Adrenal gland (tissue), 12 donors: ENCODE results near the gene RAD9B. TPM values are rescaled to one million over a fixed set of nuclear protein-coding genes. Genes with fewer than 3 reads are reported as not detected.
A peak's percentile ranks its signal among the peaks of the same experiment; 100 is the strongest.

Experiments
- DNase-seq, 7 donors: peaks; one replicate each; pipeline ENCODE4 v3.0.0-alpha.2; 2019 to 2020
- H3K27ac ChIP-seq, 5 donors: fragments of 200-600 bp; sonication (generic) in 4 of 5; 1 replicate in 3 of 5; 2 replicates in 2 of 5; pipeline versions ENCODE4 v1.5.1 to v1.8.0; 2016 to 2020; ENCODE audit warnings: mild to moderate bottlenecking in 1 of 5
- H3K27me3 ChIP-seq: fragments of 200-600 bp; 2 replicates; pipeline ENCODE4 v1.8.0; 2021
- H3K36me3 ChIP-seq, 2 donors: fragments of 200-600 bp; replicated peaks in 1 of 2; 1 replicate in 1 of 2; 2 replicates in 1 of 2; pipeline versions ENCODE4 v1.5.1 to v1.8.0; 2018 to 2022
- H3K4me1 ChIP-seq, 2 donors: fragments of 200-600 bp; replicated peaks in 1 of 2; 1 replicate in 1 of 2; 2 replicates in 1 of 2; pipeline versions ENCODE4 v1.5.1 to v1.8.0; 2018 to 2021
- H3K4me3 ChIP-seq, 4 donors: fragments of 200-600 bp; sonication (generic) in 3 of 4; one replicate each; pipeline ENCODE4 v1.5.1; 2016 to 2018
- H3K9me3 ChIP-seq, 3 donors: fragments of 200-600 bp; sonication (generic) in 1 of 3; replicated peaks in 1 of 3; 1 replicate in 2 of 3; 2 replicates in 1 of 3; pipeline versions ENCODE4 v1.5.1 to v1.8.0; 2016 to 2021
- CTCF ChIP-seq, 6 experiments: fragments of 450-650 bp in 4 of 6; fragments of 200-600 bp in 2 of 6; sonication (generic) in 1 of 6; IDR thresholded peaks; 1 replicate in 5 of 6; 2 replicates in 1 of 6; pipeline versions ENCODE4 v1.5.1 to v1.8.0; 2016 to 2021; ENCODE audit warnings: antibody characterized with exemption in 6 of 6, mild to moderate bottlenecking in 2 of 6, moderate library complexity in 1 of 6
- POLR2A ChIP-seq, 2 donors: fragments of 450-650 bp; IDR thresholded peaks; one replicate each; pipeline ENCODE4 v1.6.1; 2017; ENCODE audit warnings: antibody characterized with exemption in 2 of 2, mild to moderate bottlenecking in 2 of 2, moderate library complexity in 1 of 2
- WGBS, 4 donors: extraction: QIAGEN DNeasy Blood & Tissue Kit in 2 of 4; methylation state at CpG; one replicate each; pipeline versions ENCODE4 v1.1.5 to v1.1.7; 2013 to 2017; 5-methylcytosine and 5-hydroxymethylcytosine counted together
- intact Hi-C, 2 donors: fragments of 100-400 bp; cut with DNase I; formaldehyde crosslinking; loops; one replicate each; pipeline versions ENCODE4 v1.14.1 to v1.15.0; 2022 to 2023
- polyA plus RNA-seq, 3 donors: library from polyadenylated mRNA; stranded (reverse); fragments of 200-250 nt in 2 of 3; fragments of 350-450 nt in 1 of 3; fragmentation: Illumina TruSeq in 1 of 3; extraction: RNeasy Lipid Tissue Mini Kit (QIAGEN cat#74804) in 1 of 3; gene quantifications; one replicate each; pipeline ENCODE4 v1.2.3, GENCODE V29; 2013 to 2014
- total RNA-seq, 9 donors: library from RNA; depleted of rRNA in 4 of 9; stranded (reverse); fragments of >200 nt in 4 of 9; fragments of 120-200 nt in 1 of 9; fragmentation: NEBNext Ultra II Directional in 1 of 9; extraction: Animal tissue kit (Norgen Biotek cat#: 25700) in 1 of 9; gene quantifications; one replicate each; pipeline versions ENCODE4 v1.1.0 to v1.2.4, GENCODE V29; 2013 to 2023
- donor health status: healthy with polysubstance abuse.
- donor health status: Bipolar disorder and iron deficiency.
- donor health status: DM: yes; HTN: yes; CAD: no.
- donor health status: DM: no; HTN: no; CAD: no.
- donor health status: DM: no; HTN: no; CAD: no.
- donor health status: DM: yes; HTN: yes; CAD: no.

Gene RAD9B
- total and polyA plus RNA-seq, 12 donors = 0.14 to 3.6 (median 0.35) TPM; not detected in 1

GRCh38 chr12:110545812-110546211 is 43.7 kb downstream of the RAD9B start:
- no peak for TF ChIP-seq CTCF (IDR thresholded peaks at IDR 0.05)
- TF ChIP-seq POLR2A (IDR thresholded peaks at IDR 0.05) = no peak
- H3K36me3 ChIP-seq = peaks cover 0 to under 1% of the 10 kb centered on the region in 2 donors
- DNase-seq = no peak
- H3K27ac ChIP-seq = peak overlapping the region in 3 of 5 donors; percentile 10 to 57 (median 53)
- no peaks in the 10 kb centered on the region for H3K9me3 ChIP-seq
- H3K27me3 ChIP-seq = no peaks in the 10 kb centered on the region
- intact Hi-C loops = no loop called here
- H3K4me3 ChIP-seq = no peak overlapping the region
- H3K4me1 ChIP-seq = peaks cover 17 to 43% of the 10 kb centered on the region in 2 donors
- WGBS, 4 donors = 90 to 93% (median 92%) methylated on average over 10 of the region's 10 CpGs

GRCh38 chr12:110546339-110546738 is 44.2 kb downstream of the RAD9B start:
- intact Hi-C loops = no loop called here
- Histone ChIP-seq H3K27ac (peak overlapping the region in 3 of 5 donors; percentile 10 to 57 (median 53)), H3K4me1 (peaks cover 17 to 43% of the 10 kb centered on the region in 2 donors), H3K27me3 (no peaks in the 10 kb centered on the region), H3K9me3 (no peaks in the 10 kb centered on the region), H3K4me3 (no peak overlapping the region), H3K36me3 (peaks cover 0 to 5% of the 10 kb centered on the region in 2 donors)
- DNase-seq = no peak
- no peak for TF ChIP-seq CTCF (IDR thresholded peaks at IDR 0.05)
- no peak for TF ChIP-seq POLR2A (IDR thresholded peaks at IDR 0.05)
- 41 to 55% (median 50%) methylated on average over 3 of the region's 3 CpGs for WGBS, 4 donors

- Histone ChIP-seq H3K27me3 (no peaks in the 10 kb centered on the region), H3K4me3 (no peak overlapping the region), H3K36me3 (peaks cover 0 to 8% of the 10 kb centered on the region in 2 donors), H3K4me1 (peaks cover 17 to 43% of the 10 kb centered on the region in 2 donors), H3K9me3 (no peaks in the 10 kb centered on the region), H3K27ac (peak overlapping the region in 1 of 5 donors; percentile 53)
- DNase-seq = no peak
- intact Hi-C loops = no loop called here
- 90 to 96% (median 96%) methylated on average over 2 of the region's 2 CpGs for WGBS, 4 donors
- TF ChIP-seq CTCF (IDR thresholded peaks at IDR 0.05) (no peak), POLR2A (IDR thresholded peaks at IDR 0.05) (no peak)
Observed at GRCh38 chr12:110547090-110547489, 45.0 kb downstream of the RAD9B start.

- WGBS, 4 donors = 75 to 85% (median 80%) methylated on average over 7 of the region's 7 CpGs
Observed at GRCh38 chr12:110548678-110549077, 46.5 kb downstream of the RAD9B start.

More at GRCh38 chr12:110548678-110549077, 46.5 kb downstream of the RAD9B start:
- TF ChIP-seq CTCF (IDR thresholded peaks at IDR 0.05) (no peak), POLR2A (IDR thresholded peaks at IDR 0.05) (no peak)
- no peaks in the 10 kb centered on the region for H3K27me3 ChIP-seq
- intact Hi-C loops = no loop called here
- H3K36me3 ChIP-seq = peaks cover 0 to 8% of the 10 kb centered on the region in 2 donors
- H3K4me1 ChIP-seq = peaks cover 8 to 31% of the 10 kb centered on the region in 2 donors
- H3K27ac ChIP-seq = peak overlapping the region in 1 of 5 donors; percentile 4
- H3K4me3 ChIP-seq = no peak overlapping the region
- H3K9me3 ChIP-seq = no peaks in the 10 kb centered on the region
- no peak for DNase-seq
